Measurements from ENCODE around the gene THEM4. TPM values are rescaled to one million over a fixed set of nuclear protein-coding genes. Genes with fewer than 3 reads are reported as not detected.

THEM4 gene
- total RNA-seq, 1 experiment from 2014 or later, result 1.2 TPM

DNA sequence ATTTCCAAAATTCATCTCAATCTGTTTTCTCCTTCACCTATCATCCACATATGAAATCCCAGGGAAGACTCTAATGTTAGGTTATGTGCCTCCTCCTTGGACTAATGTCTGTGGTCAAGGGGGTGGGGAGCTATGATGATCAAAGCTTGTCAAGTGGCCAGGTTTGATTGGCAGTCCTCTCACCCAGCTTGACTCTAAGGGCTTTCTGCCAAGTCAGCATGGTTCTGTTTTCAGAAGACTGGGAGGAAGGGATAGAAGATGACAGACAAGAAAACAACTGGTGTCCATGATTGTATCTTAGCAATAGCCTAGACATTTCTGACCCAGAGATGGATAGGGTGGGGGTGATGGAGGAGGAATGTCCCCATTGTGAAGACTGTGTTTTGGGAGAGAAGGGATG is 46.7 kb downstream of the THEM4 start:
- BruUV-seq (replicated peaks), result no TSS peak
- TF ChIP-seq EZH2 (IDR thresholded peaks at IDR 0.05; ENCODE audit: borderline replicate concordance, low read depth, low read length, poor library complexity, severe bottlenecking), result no peak
- TF ChIP-seq, protein P1, sequence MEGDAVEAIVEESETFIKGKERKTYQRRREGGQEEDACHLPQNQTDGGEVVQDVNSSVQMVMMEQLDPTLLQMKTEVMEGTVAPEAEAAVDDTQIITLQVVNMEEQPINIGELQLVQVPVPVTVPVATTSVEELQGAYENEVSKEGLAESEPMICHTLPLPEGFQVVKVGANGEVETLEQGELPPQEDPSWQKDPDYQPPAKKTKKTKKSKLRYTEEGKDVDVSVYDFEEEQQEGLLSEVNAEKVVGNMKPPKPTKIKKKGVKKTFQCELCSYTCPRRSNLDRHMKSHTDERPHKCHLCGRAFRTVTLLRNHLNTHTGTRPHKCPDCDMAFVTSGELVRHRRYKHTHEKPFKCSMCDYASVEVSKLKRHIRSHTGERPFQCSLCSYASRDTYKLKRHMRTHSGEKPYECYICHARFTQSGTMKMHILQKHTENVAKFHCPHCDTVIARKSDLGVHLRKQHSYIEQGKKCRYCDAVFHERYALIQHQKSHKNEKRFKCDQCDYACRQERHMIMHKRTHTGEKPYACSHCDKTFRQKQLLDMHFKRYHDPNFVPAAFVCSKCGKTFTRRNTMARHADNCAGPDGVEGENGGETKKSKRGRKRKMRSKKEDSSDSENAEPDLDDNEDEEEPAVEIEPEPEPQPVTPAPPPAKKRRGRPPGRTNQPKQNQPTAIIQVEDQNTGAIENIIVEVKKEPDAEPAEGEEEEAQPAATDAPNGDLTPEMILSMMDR (conservative IDR thresholded peaks at IDR 0.05; ENCODE audit: low read depth, low read length), result no peak
- Histone ChIP-seq H3K27ac (ENCODE audit: low read depth, low read length, poor library complexity, severe bottlenecking) (no peak overlapping the region), H3K4me1 (ENCODE audit: insufficient read depth, low read length, poor library complexity, severe bottlenecking) (no peaks in the 10 kb centered on the region), H3K4me3 (ENCODE audit: low read depth, low read length, poor library complexity, severe bottlenecking) (no peak overlapping the region), H3K9me3 (ENCODE audit: low read depth, low read length, poor library complexity, severe bottlenecking) (no peaks in the 10 kb centered on the region), H3K27me3 (replicated peaks; ENCODE audit: insufficient read depth, low read depth, low read length, poor library complexity) (no peaks in the 10 kb centered on the region), H3K36me3 (ENCODE audit: insufficient read depth, low read length, poor library complexity, severe bottlenecking) (no peaks in the 10 kb centered on the region)
- CTCF ChIA-PET, result no interaction called here
- intact Hi-C loops (cut with micrococcal nuclease; ENCODE audit: unreplicated experiment), result no loop called here
- POLR2A ChIA-PET (ENCODE audit: low non-redundant PET), result no interaction called here
- no peak for DNase-seq (ENCODE audit: low spot score)

DNA sequence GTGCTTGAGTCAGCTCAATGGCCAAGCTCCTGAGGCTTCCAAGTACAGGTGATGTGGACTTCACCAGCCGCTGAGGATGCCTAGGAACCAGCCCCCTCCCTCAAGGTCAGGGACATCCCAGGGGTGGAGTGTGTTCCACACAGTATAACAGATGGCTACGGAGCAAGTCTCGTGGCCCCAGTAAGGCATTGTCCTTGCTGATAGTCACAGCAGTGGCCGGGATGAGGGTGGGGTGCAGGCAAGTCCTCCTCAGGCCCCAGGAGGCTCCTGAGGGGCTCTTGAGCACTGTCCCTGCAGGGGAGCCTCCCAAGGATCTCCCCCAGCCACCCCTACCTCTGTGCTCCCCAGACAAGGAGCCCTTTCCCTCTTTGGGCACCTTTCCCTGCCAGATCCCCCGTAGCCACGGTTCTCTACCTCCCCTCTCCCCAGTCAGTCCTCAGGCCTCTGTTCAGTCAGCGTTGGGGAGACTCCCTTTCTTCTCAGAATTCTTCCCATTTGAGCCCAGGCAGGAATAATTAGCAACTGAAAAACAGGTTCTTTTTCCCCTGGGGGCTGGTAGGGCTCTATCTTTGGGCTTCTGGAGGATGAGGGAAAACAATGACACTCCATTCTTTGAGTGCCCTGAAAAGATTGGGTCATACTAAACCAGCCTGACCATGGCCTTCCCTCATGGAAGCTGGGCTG is 48.7 kb downstream of the THEM4 start:
- DNase-seq (ENCODE audit: low spot score), result no peak
- Histone ChIP-seq H3K4me1 (ENCODE audit: insufficient read depth, low read length, poor library complexity, severe bottlenecking) (no peaks in the 10 kb centered on the region), H3K36me3 (ENCODE audit: insufficient read depth, low read length, poor library complexity, severe bottlenecking) (no peaks in the 10 kb centered on the region), H3K27me3 (replicated peaks; ENCODE audit: insufficient read depth, low read depth, low read length, poor library complexity) (no peaks in the 10 kb centered on the region), H3K4me3 (ENCODE audit: low read depth, low read length, poor library complexity, severe bottlenecking) (no peak overlapping the region), H3K9me3 (ENCODE audit: low read depth, low read length, poor library complexity, severe bottlenecking) (no peaks in the 10 kb centered on the region), H3K27ac (ENCODE audit: low read depth, low read length, poor library complexity, severe bottlenecking) (no peak overlapping the region)
- ChIA-PET POLR2A (ENCODE audit: low non-redundant PET) (no interaction called here), CTCF (no interaction called here)
- intact Hi-C loops (cut with micrococcal nuclease; ENCODE audit: unreplicated experiment), result no loop called here
- BruUV-seq (replicated peaks), result no TSS peak
- TF ChIP-seq, protein P1 (conservative IDR thresholded peaks at IDR 0.05; ENCODE audit: low read depth, low read length), result no peak
- no peak for TF ChIP-seq EZH2 (IDR thresholded peaks at IDR 0.05; ENCODE audit: borderline replicate concordance, low read depth, low read length, poor library complexity, severe bottlenecking)

DNA sequence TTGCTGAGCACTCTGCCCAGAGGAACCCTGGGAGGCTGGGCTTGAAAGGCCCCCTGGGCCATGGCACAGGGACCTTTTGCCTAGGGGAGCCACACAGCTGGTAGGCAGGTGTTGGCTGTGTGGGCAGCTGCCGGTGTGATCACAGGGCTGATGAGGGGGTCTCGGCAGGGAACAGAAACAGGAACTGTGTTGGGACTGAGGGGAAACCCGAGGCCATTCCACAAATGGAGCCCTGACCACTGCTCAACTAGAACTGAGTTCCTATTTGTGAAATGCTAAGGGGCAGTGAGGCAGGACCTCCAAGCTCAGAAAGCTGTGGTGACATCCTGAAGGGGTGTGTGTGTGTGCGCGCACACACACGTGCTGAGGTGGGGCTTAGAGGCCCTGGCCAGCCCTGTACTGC is 49.4 kb downstream of the THEM4 start:
- no peak for DNase-seq (ENCODE audit: low spot score)
- Histone ChIP-seq H3K27me3 (replicated peaks; ENCODE audit: insufficient read depth, low read depth, low read length, poor library complexity) (no peaks in the 10 kb centered on the region), H3K36me3 (ENCODE audit: insufficient read depth, low read length, poor library complexity, severe bottlenecking) (no peaks in the 10 kb centered on the region), H3K4me3 (ENCODE audit: low read depth, low read length, poor library complexity, severe bottlenecking) (no peak overlapping the region), H3K4me1 (ENCODE audit: insufficient read depth, low read length, poor library complexity, severe bottlenecking) (no peaks in the 10 kb centered on the region), H3K27ac (ENCODE audit: low read depth, low read length, poor library complexity, severe bottlenecking) (no peak overlapping the region), H3K9me3 (ENCODE audit: low read depth, low read length, poor library complexity, severe bottlenecking) (no peaks in the 10 kb centered on the region)
- TF ChIP-seq EZH2 (IDR thresholded peaks at IDR 0.05; ENCODE audit: borderline replicate concordance, low read depth, low read length, poor library complexity, severe bottlenecking), result no peak
- TF ChIP-seq, protein P1 (conservative IDR thresholded peaks at IDR 0.05; ENCODE audit: low read depth, low read length), result no peak
- ChIA-PET CTCF (no interaction called here), POLR2A (ENCODE audit: low non-redundant PET) (no interaction called here)
- intact Hi-C loops (cut with micrococcal nuclease; ENCODE audit: unreplicated experiment), result no loop called here
- BruUV-seq (replicated peaks), result no TSS peak

Measured in A673 (cell line).